IMR-90 (cell line): ENCODE measurements around the gene ZBTB48. TPM values are rescaled to one million over a fixed set of nuclear protein-coding genes. Genes with fewer than 3 reads are reported as not detected.

Experiments used
- ATAC-seq: fragments of 200-7000 bp; cut with Tn5 transposase; 2 replicates; pipeline ENCODE4 v1.9.1; 2020; ENCODE audit warnings: low read depth, mild to moderate bottlenecking, moderate library complexity
- BruUV-seq: library from RNA; stranded (reverse); fragments of 400-500 nt; replicated peaks from 2 replicates; lab custom pipeline; 2021; lab: Mats Ljungman, UMichigan
- CTCF ChIA-PET: fragments of 300-600 bp; formaldehyde crosslinking; extraction: SDS; loops from one replicate; lab custom pipeline; 2021; ENCODE audit warnings: antibody characterized with exemption; lab: Yijun Ruan, JAX
- POLR2A ChIA-PET: fragments of 300-600 bp; sonication (Branson Sonifier 250); formaldehyde crosslinking; loops from one replicate; lab custom pipeline; 2022; ENCODE audit warnings: antibody characterized with exemption; ENCODE audit not compliant: unreplicated experiment; lab: Charles Lee
- DNase-seq: peaks from one replicate; pipeline ENCODE4 v3.0.0; 2013
- H2AFZ ChIP-seq: replicated peaks from 2 replicates; pipeline ENCODE3; 2013; ENCODE audit warnings: low read length, mild to moderate bottlenecking; ENCODE audit not compliant: poor library complexity
- H2AK5ac ChIP-seq: 2 replicates; pipeline ENCODE4 v1.6.1; 2013; ENCODE audit warnings: low read depth, low read length, inconsistent platforms
- H2AK9ac ChIP-seq: replicated peaks from 2 replicates; pipeline ENCODE3; 2013; ENCODE audit warnings: mild to moderate bottlenecking, low read depth, low read length, moderate library complexity; ENCODE audit not compliant: poor library complexity
- H2BK120ac ChIP-seq: 2 replicates; pipeline ENCODE4 v1.6.1; 2013; ENCODE audit warnings: low read depth, low read length, inconsistent platforms
- H2BK15ac ChIP-seq: 3 replicates; pipeline ENCODE4 v1.6.1; 2013; ENCODE audit warnings: low read depth, low read length, inconsistent platforms
- H2BK20ac ChIP-seq: 2 replicates; pipeline ENCODE4 v1.6.1; 2013; ENCODE audit warnings: low read depth, mild to moderate bottlenecking, inconsistent platforms, low read length, moderate library complexity
- H2BK5ac ChIP-seq: 2 replicates; pipeline ENCODE4 v1.6.1; 2013; ENCODE audit warnings: mild to moderate bottlenecking, low read depth, low read length, inconsistent platforms; ENCODE audit not compliant: poor library complexity, severe bottlenecking
- H3K14ac ChIP-seq: replicated peaks from 2 replicates; pipeline ENCODE4 v1.6.1; 2013; ENCODE audit warnings: low read depth, low read length, inconsistent platforms
- H3K18ac ChIP-seq: 2 replicates; pipeline ENCODE4 v1.6.1; 2013; ENCODE audit warnings: low read depth, low read length, control low read depth
- H3K23ac ChIP-seq: 2 replicates; pipeline ENCODE4 v1.6.1; 2013; ENCODE audit warnings: low read depth, low read length, inconsistent platforms
- H3K27ac ChIP-seq: 2 replicates; pipeline ENCODE4 v1.5.1; 2013; ENCODE audit warnings: mild to moderate bottlenecking, control low read depth, low read length; ENCODE audit not compliant: insufficient read depth
- H3K27me3 ChIP-seq: 2 replicates; pipeline ENCODE4 v1.6.1; 2013; ENCODE audit warnings: low read length; ENCODE audit not compliant: control insufficient read depth, insufficient read depth
- H3K36me3 ChIP-seq: 2 replicates; pipeline ENCODE4 v1.6.1; 2013; ENCODE audit warnings: low read length, mixed read lengths; ENCODE audit not compliant: control insufficient read depth, insufficient read depth
- H3K4ac ChIP-seq: 2 replicates; pipeline ENCODE4 v1.6.1; 2013; ENCODE audit warnings: low read depth, low read length, inconsistent platforms
- H3K4me1 ChIP-seq: 2 replicates; pipeline ENCODE4 v1.6.1; 2013; ENCODE audit warnings: low read length, mixed read lengths; ENCODE audit not compliant: control insufficient read depth, insufficient read depth
- H3K4me2 ChIP-seq: 2 replicates; pipeline ENCODE4 v1.6.1; 2013; ENCODE audit warnings: low read depth, mild to moderate bottlenecking, control low read depth, low read length, moderate library complexity
- H3K4me3 ChIP-seq: 2 replicates; pipeline ENCODE4 v1.5.1; 2013; ENCODE audit warnings: low read depth, mild to moderate bottlenecking, control low read depth, low read length, moderate library complexity; ENCODE audit not compliant: insufficient read depth
- H3K56ac ChIP-seq: 2 replicates; pipeline ENCODE4 v1.6.1; 2013; ENCODE audit warnings: low read length, inconsistent platforms; ENCODE audit not compliant: insufficient read depth; ENCODE audit errors: extremely low read depth
- H3K79me1 ChIP-seq, 2 experiments: 2 replicates each; pipeline ENCODE4 v1.6.1; 2013; ENCODE audit warnings: low read length in 2 of 2, inconsistent platforms in 1 of 2, low read depth in 1 of 2
- H3K9ac ChIP-seq: 2 replicates; pipeline ENCODE4 v1.6.1; 2013; ENCODE audit warnings: low read depth, low read length, control low read depth
- H3K9me1 ChIP-seq: 2 replicates; pipeline ENCODE4 v1.6.1; 2013; ENCODE audit warnings: low read length, inconsistent platforms; ENCODE audit not compliant: insufficient read depth
- H3K9me3 ChIP-seq: 2 replicates; pipeline ENCODE4 v1.6.1; 2013; ENCODE audit warnings: low read length; ENCODE audit not compliant: control insufficient read depth, insufficient read depth
- H4K20me1 ChIP-seq: 2 replicates; pipeline ENCODE4 v1.6.1; 2013; ENCODE audit warnings: low read length, inconsistent platforms; ENCODE audit not compliant: insufficient read depth
- H4K5ac ChIP-seq: 2 replicates; pipeline ENCODE4 v1.6.1; 2013; ENCODE audit warnings: mild to moderate bottlenecking, low read depth, low read length, control low read depth
- H4K8ac ChIP-seq, 2 experiments: 2 replicates each; pipeline ENCODE4 v1.6.1; 2013; ENCODE audit warnings: low read depth in 2 of 2, low read length in 2 of 2, control low read depth in 1 of 2, inconsistent platforms in 1 of 2
- H4K91ac ChIP-seq: 2 replicates; pipeline ENCODE4 v1.6.1; 2013; ENCODE audit warnings: low read depth, low read length, inconsistent platforms; ENCODE audit not compliant: insufficient read depth
- BHLHE40 ChIP-seq: fragments of 150-350 bp; IDR thresholded peaks from 2 replicates; pipeline ENCODE4 v1.6.1; 2016; ENCODE audit warnings: mild to moderate bottlenecking, low read depth, low read length
- CEBPB ChIP-seq: IDR thresholded peaks from 2 replicates; pipeline ENCODE4 v1.6.1; 2012; ENCODE audit warnings: low read depth, low read length, improper control_type of control experiment
- FOS ChIP-seq: fragments of 150-350 bp; IDR thresholded peaks from 2 replicates; pipeline ENCODE4 v1.6.1; 2016; ENCODE audit warnings: low read depth, low read length
- MAFK ChIP-seq: IDR thresholded peaks from 2 replicates; pipeline ENCODE4 v1.6.1; 2012; ENCODE audit warnings: low read depth, low read length, improper control_type of control experiment
- MAZ ChIP-seq: IDR thresholded peaks from 2 replicates; pipeline ENCODE4 v1.6.1; 2012; ENCODE audit warnings: low read depth, mild to moderate bottlenecking, low read length, improper control_type of control experiment, moderate library complexity, borderline replicate concordance
- MXI1 ChIP-seq: IDR thresholded peaks from 2 replicates; pipeline ENCODE4 v1.6.1; 2012; ENCODE audit warnings: low read depth, mild to moderate bottlenecking, low read length, moderate library complexity, borderline replicate concordance
- NFE2L2 ChIP-seq: fragments of 150-350 bp; IDR thresholded peaks from 2 replicates; pipeline ENCODE4 v1.6.1; 2016; ENCODE audit warnings: low read depth, mild to moderate bottlenecking, low read length
- POLR2A ChIP-seq: IDR thresholded peaks from 2 replicates; pipeline ENCODE4 v1.6.1; 2012; ENCODE audit warnings: mild to moderate bottlenecking, low read depth, low read length
- RAD21 ChIP-seq: IDR thresholded peaks from 2 replicates; pipeline ENCODE4 v1.6.1; 2012; ENCODE audit warnings: low read length, improper control_type of control experiment
- RFX5 ChIP-seq: IDR thresholded peaks from 2 replicates; pipeline ENCODE4 v1.8.0; 2012; ENCODE audit warnings: low read depth, mild to moderate bottlenecking, low read length, moderate library complexity
- SMC3 ChIP-seq: fragments of 150-350 bp; IDR thresholded peaks from 2 replicates; pipeline ENCODE4 v1.6.1; 2016; ENCODE audit warnings: low read depth, mild to moderate bottlenecking, antibody characterized with exemption, low read length, moderate library complexity
- WGBS, 2 experiments: methylation state at CpG; one replicate each; pipeline versions ENCODE4 v1.1.5 to v1.1.7; 2013; ENCODE audit warnings: missing lambda C conversion rate in 2 of 2; ENCODE audit not compliant: insufficient read length in 1 of 2; ENCODE audit errors: extremely low coverage in 2 of 2; 5-methylcytosine and 5-hydroxymethylcytosine counted together
- dilution Hi-C: fragments of 300-500 bp; cut with HindIII; formaldehyde crosslinking; loops from one replicate; pipeline ENCODE4 v1.14.3; 2018; ENCODE audit warnings: low sequenced_read_pairs; ENCODE audit not compliant: unreplicated experiment
- in situ Hi-C: fragments of 300-500 bp; cut with MboI; formaldehyde crosslinking; loops from 3 replicates; pipeline ENCODE4 v1.14.3; 2019; ENCODE audit warnings: low sequenced_read_pairs, inconsistent platforms, mixed read lengths
- intact Hi-C: fragments of 100-400 bp; cut with micrococcal nuclease; formaldehyde crosslinking; loops from 2 replicates; pipeline ENCODE4 v1.10.0; 2022
- polyA plus RNA-seq, 3 experiments: library from polyadenylated mRNA; depleted of rRNA; stranded (reverse); fragments of >200 nt; gene quantifications; 2 replicates each; pipeline ENCODE4 v1.2.3, GENCODE V29; 2012; ENCODE audit warnings: low replicate concordance in 1 of 3
- total RNA-seq: library from RNA; depleted of rRNA; stranded (reverse); fragments of >200 nt; gene quantifications from 2 replicates; pipeline ENCODE4 v1.2.3, GENCODE V29; 2012
- TF ChIP-seq, protein P1 (sequence below): fragments of 150-350 bp; IDR thresholded peaks from 2 replicates; pipeline ENCODE4 v1.6.1; 2017; ENCODE audit warnings: mild to moderate bottlenecking, antibody characterized with exemption, low read length, low read depth
- TF ChIP-seq, protein P2 (sequence below): conservative IDR thresholded peaks from 2 replicates; pipeline ENCODE4 v1.5.1; 2012; ENCODE audit warnings: mild to moderate bottlenecking, low read depth, low read length, improper control_type of control experiment
- TF ChIP-seq, protein P3 (sequence below): fragments of 150-350 bp; IDR thresholded peaks from 2 replicates; pipeline ENCODE4 v1.6.1; 2016; ENCODE audit warnings: low read depth, mild to moderate bottlenecking, low read length, moderate library complexity, borderline replicate concordance

ZBTB48 gene
- total and polyA plus RNA-seq, 2 of the 4 experiments (the other 2 are of a cell fraction): 9.3 to 17.5 TPM

DNA sequence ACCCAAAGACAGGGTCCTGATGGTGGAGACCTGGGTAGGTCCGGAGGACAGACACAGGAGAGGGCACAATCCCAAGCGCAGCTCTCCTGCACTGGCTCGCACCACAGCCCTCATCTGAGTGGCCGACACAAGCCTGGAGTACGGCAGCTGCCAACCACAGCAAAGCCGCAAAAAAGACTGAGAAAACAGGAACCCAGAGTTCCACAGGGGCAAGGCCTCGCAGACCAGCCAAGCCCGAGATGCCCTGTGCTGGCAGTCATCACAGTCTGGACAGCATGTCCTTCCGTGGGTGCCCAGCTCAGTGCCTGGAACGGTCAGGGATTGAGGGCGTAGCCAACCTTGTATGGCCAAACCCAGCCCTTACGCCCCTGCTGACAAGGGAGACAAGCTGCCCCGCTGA is 11.4 kb downstream of the ZBTB48 start:
- in situ Hi-C loops: no loop called here
- no peak overlapping the region for H2BK120ac ChIP-seq
- H3K18ac ChIP-seq: no peak overlapping the region
- no peak overlapping the region for H2BK15ac ChIP-seq
- H4K91ac ChIP-seq: no peak overlapping the region
- dilution Hi-C loops: no loop called here
- no peak overlapping the region for H4K5ac ChIP-seq
- ATAC-seq (no peak), DNase-seq (no peak)
- H3K27ac ChIP-seq: no peak overlapping the region
- H3K4me1 ChIP-seq: no peaks in the 10 kb centered on the region
- peaks cover 8 to 70% of the 10 kb centered on the region in 2 experiments; a peak in 3 of 4 replicates for H3K79me1 ChIP-seq
- H2AFZ ChIP-seq: no peak overlapping the region
- no peak overlapping the region for H3K14ac ChIP-seq
- H2AK9ac ChIP-seq: no peak overlapping the region
- POLR2A ChIA-PET: no interaction called here
- TF ChIP-seq MAZ (no peak), POLR2A (no peak), CEBPB (no peak), BHLHE40 (no peak), FOS (no peak), RAD21 (no peak), RFX5 (no peak), MXI1 (no peak), MAFK (no peak), NFE2L2 (no peak), SMC3 (no peak)
- TF ChIP-seq, protein P1, sequence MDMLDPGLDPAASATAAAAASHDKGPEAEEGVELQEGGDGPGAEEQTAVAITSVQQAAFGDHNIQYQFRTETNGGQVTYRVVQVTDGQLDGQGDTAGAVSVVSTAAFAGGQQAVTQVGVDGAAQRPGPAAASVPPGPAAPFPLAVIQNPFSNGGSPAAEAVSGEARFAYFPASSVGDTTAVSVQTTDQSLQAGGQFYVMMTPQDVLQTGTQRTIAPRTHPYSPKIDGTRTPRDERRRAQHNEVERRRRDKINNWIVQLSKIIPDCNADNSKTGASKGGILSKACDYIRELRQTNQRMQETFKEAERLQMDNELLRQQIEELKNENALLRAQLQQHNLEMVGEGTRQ: no peak
- TF ChIP-seq, protein P2, sequence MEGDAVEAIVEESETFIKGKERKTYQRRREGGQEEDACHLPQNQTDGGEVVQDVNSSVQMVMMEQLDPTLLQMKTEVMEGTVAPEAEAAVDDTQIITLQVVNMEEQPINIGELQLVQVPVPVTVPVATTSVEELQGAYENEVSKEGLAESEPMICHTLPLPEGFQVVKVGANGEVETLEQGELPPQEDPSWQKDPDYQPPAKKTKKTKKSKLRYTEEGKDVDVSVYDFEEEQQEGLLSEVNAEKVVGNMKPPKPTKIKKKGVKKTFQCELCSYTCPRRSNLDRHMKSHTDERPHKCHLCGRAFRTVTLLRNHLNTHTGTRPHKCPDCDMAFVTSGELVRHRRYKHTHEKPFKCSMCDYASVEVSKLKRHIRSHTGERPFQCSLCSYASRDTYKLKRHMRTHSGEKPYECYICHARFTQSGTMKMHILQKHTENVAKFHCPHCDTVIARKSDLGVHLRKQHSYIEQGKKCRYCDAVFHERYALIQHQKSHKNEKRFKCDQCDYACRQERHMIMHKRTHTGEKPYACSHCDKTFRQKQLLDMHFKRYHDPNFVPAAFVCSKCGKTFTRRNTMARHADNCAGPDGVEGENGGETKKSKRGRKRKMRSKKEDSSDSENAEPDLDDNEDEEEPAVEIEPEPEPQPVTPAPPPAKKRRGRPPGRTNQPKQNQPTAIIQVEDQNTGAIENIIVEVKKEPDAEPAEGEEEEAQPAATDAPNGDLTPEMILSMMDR: no peak
- TF ChIP-seq, protein P3, sequence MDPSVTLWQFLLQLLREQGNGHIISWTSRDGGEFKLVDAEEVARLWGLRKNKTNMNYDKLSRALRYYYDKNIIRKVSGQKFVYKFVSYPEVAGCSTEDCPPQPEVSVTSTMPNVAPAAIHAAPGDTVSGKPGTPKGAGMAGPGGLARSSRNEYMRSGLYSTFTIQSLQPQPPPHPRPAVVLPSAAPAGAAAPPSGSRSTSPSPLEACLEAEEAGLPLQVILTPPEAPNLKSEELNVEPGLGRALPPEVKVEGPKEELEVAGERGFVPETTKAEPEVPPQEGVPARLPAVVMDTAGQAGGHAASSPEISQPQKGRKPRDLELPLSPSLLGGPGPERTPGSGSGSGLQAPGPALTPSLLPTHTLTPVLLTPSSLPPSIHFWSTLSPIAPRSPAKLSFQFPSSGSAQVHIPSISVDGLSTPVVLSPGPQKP: no peak
- H3K4me2 ChIP-seq: no peak overlapping the region
- no peak overlapping the region for H3K4me3 ChIP-seq
- peaks cover 85% of the 10 kb centered on the region for H3K36me3 ChIP-seq
- CTCF ChIA-PET: no interaction called here
- no peak overlapping the region for H3K23ac ChIP-seq
- no peak overlapping the region for H3K9ac ChIP-seq
- H2BK20ac ChIP-seq: no peak overlapping the region
- no peak overlapping the region for H2AK5ac ChIP-seq
- H3K27me3 ChIP-seq: no peaks in the 10 kb centered on the region
- no peaks in the 10 kb centered on the region for H3K9me1 ChIP-seq
- no peak overlapping the region for H4K8ac ChIP-seq
- H4K20me1 ChIP-seq: peaks cover 70% of the 10 kb centered on the region
- no TSS peak for BruUV-seq
- intact Hi-C loops: no loop called here
- no peak overlapping the region for H3K4ac ChIP-seq
- H3K56ac ChIP-seq: no peak overlapping the region
- H3K9me3 ChIP-seq: no peaks in the 10 kb centered on the region
- no peak overlapping the region for H2BK5ac ChIP-seq
- WGBS, 2 experiments: 94% methylated on average over 13 of the region's 13 CpGs; no CpG with 5 or more reads in 1 of the 2 experiments
